ENCODE measurements around the gene SKAP2.
"Not testable (repeated sequence)": the region's sequence is repeated elsewhere in the genome, so short reads cannot be mapped to it uniquely, and the experiment has no call there.

- TF ChIP-seq CTCF (conservative IDR thresholded peaks at IDR 0.05 in 1 of 2, IDR thresholded peaks at IDR 0.05 in 1 of 2; ENCODE audit: low read depth in 1 of 2, low read length in 2 of 2); EZH2 (IDR thresholded peaks at IDR 0.05; ENCODE audit: low read length, missing control alignments): not testable (repeated sequence)
Observed at GRCh38 chr7:26836793-26837192, 27.6 kb downstream of the SKAP2 start.

Measured in fibroblast of lung (primary cell).